ENCODE results near the gene PPP6R2.
A peak's percentile ranks its signal among the peaks of the same experiment; 100 is the strongest.

Gene PPP6R2

GRCh38 chr22:50473855-50474671 is 130.9 kb downstream of the PPP6R2 start:
- peak; percentile 12 for DNase-seq

GRCh38 chr22:50474710-50475651 is 131.9 kb downstream of the PPP6R2 start, which contains the start of gene SBF1:
TSS of gene SBF1 (minus strand) at chr22:50475035. CDS start at chr22:50474840, 195 bp downstream.
- peak; percentile 50 for DNase-seq

- DNase-seq: no peak
These were observed 132.5 kb downstream of the PPP6R2 start for GRCh38 chr22:50475652-50476002.

- DNase-seq: no peak
These were observed 133.7 kb downstream of the PPP6R2 start for GRCh38 chr22:50476868-50477267.

GRCh38 chr22:50477923-50478322 is 134.8 kb downstream of the PPP6R2 start:
- no peak for DNase-seq

GRCh38 chr22:50479721-50480120 is 136.6 kb downstream of the PPP6R2 start:
- DNase-seq: no peak

GRCh38 chr22:50481045-50481439 is 137.9 kb downstream of the PPP6R2 start:
- no peak for DNase-seq

GRCh38 chr22:50481440-50482106 is 138.4 kb downstream of the PPP6R2 start, which contains the start of gene ADM2:
TSS of gene ADM2 (plus strand) at chr22:50481543. CDS start at chr22:50481848, 305 bp downstream.
- DNase-seq: no peak

- peak; percentile 39 for DNase-seq
These were observed 139.3 kb downstream of the PPP6R2 start for GRCh38 chr22:50482107-50483074.

GRCh38 chr22:50483106-50483505 is 140.0 kb downstream of the PPP6R2 start:
- DNase-seq: no peak

GRCh38 chr22:50483556-50483955 is 140.4 kb downstream of the PPP6R2 start:
- no peak for DNase-seq

- DNase-seq: no peak
These were observed 141.1 kb downstream of the PPP6R2 start for GRCh38 chr22:50483977-50484853.

- no peak for DNase-seq
These were observed 142.3 kb downstream of the PPP6R2 start for GRCh38 chr22:50485221-50486131.

- DNase-seq: no peak
These were observed 143.6 kb downstream of the PPP6R2 start, which contains the start of gene MIOX for GRCh38 chr22:50486561-50487289. TSS of gene MIOX (plus strand) at chr22:50486859. CDS start at chr22:50486898, 39 bp downstream.

GRCh38 chr22:50487290-50488005 is 144.3 kb downstream of the PPP6R2 start:
- no peak for DNase-seq

GRCh38 chr22:50488006-50488677 is 145.0 kb downstream of the PPP6R2 start:
- DNase-seq: no peak

- DNase-seq: no peak
These were observed 145.8 kb downstream of the PPP6R2 start for GRCh38 chr22:50488886-50489285.

All from NCI-H1694 (cell line).